ENCODE results near the gene UQCRQ. TPM values are rescaled to one million over a fixed set of nuclear protein-coding genes. Genes with fewer than 3 reads are reported as not detected.
A peak's percentile ranks its signal among the peaks of the same experiment; 100 is the strongest.

UQCRQ gene
- total and polyA plus RNA-seq, 2 of the 13 experiments (the other 11 are each of a cell fraction or from before 2014, with no cell fraction given), result 257 to 575 TPM

DNA sequence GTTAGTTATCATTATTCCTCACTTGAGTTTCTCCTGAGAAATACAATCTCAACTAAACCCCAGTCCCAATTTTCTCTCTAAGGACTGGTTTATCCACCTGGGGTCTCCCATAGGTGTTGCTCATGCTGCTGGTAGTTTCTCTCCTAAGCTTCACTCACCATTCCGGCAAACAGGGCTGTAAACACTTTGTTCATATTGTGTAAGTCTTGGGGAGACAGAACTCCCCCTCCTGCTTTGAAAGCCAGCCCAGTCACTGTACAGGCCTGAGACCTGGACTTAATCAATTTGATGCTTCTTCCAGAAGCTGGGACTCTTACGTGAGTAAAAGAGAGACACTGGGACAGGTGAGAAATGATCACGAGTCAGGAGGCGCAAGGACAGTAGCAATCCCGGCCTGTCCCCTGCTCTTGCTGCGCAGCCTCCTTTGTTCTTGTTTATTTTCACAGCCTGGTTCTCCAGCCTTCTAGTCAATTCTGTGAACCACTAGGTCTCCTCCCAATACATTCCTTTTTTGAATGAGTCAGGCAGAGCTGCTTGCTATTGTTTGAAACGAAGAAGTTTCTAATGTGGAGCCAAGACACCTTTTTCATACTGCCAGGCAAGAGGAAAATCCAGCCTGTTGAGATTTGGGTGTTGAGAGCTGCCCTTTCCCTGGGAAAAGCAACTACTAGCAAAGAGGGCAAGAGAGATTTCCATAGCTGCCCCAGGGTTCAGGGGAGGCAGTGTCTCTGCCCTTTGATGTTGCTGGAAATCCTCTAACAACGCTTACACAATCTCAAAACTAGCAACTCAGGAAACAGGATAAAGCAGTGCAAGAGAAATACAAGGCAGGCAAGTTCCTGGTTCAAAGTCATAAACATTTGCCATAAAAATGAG lies 26.8 kb upstream of the UQCRQ start:
- Histone ChIP-seq H3K36me3 (replicated peaks in 1 of 2; ENCODE audit: control insufficient read depth in 1 of 2, insufficient read depth in 2 of 2, low read length in 2 of 2) (no peaks in the 10 kb centered on the region), H3K4me3 (replicated peaks in 1 of 3; ENCODE audit: insufficient read depth in 1 of 3, low read depth in 2 of 3, low read length in 3 of 3) (peak overlapping the region; percentile 36 to 68 (median 48); a peak in 5 of 6 replicates), H3K4me2 (ENCODE audit: low read depth, low read length) (peak overlapping the region; percentile 92), H3K79me2 (ENCODE audit: insufficient read depth, low read length) (no peaks in the 10 kb centered on the region), H3K4me1 (ENCODE audit: insufficient read depth, low read length) (peaks cover 81% of the 10 kb centered on the region), H4K20me1 (ENCODE audit: insufficient read depth, low read length) (no peaks in the 10 kb centered on the region), H3K9me3 (ENCODE audit: low read length) (no peaks in the 10 kb centered on the region), H3K9ac (ENCODE audit: insufficient read depth, low read depth, low read length) (peak overlapping the region; percentile 88), H2AFZ (ENCODE audit: low read length) (no peak overlapping the region), H3K27me3 (ENCODE audit: control insufficient read depth in 1 of 2, insufficient read depth in 2 of 2, low read length in 2 of 2) (no peaks in the 10 kb centered on the region), H3K27ac (ENCODE audit: extremely low read length, insufficient read depth, low read length) (peak overlapping the region; percentile 98)
- FAIRE-seq, result peak; percentile 68
- WGBS (ENCODE audit: low lambda C conversion rate), result 1% methylated on average over 8 of the region's 8 CpGs
- TSS peak; percentile 93 for BruUV-seq (replicated peaks)
- in situ Hi-C loops (cut with HindIII; ENCODE audit: extremely low pct_ligation_motif_present, low pct_unique_long_range_greater_than_20kb), result no loop called here
- intact Hi-C loops (cut with micrococcal nuclease; ENCODE audit: unreplicated experiment), result no loop called here
- ChIA-PET POLR2A (interaction anchor here (0.9 to 4.8 kb wide), 12 partner anchors 9 to 212 kb away, joined by 3 to 51 read pairs (median 10); partner anchors contain the start of genes GDF9, HSPA4, SHROOM1 and UQCRQ), CTCF (ENCODE audit: low intra/inter-chr PET ratio, low total read pairs) (no interaction called here)
- peak; percentile 89 for DNase-seq (ENCODE audit: low spot score)
- peak; percentile 72 for ATAC-seq
- TF ChIP-seq ZNF777 (CRISPR knock-in tag; IDR thresholded peaks at IDR 0.05) (0 out of 2 replicates have a peak, but pooled peaks have one; percentile 8), ZNF441 (CRISPR knock-in tag; IDR thresholded peaks at IDR 0.05; ENCODE audit: borderline replicate concordance) (peak; percentile 43; the same call in 1 of the 2 replicates), GATA4 (IDR thresholded peaks at IDR 0.05; ENCODE audit: borderline replicate concordance, low read depth) (peak; percentile 57; the same call in 1 of the 2 replicates), ERF (CRISPR knock-in tag; IDR thresholded peaks at IDR 0.05) (peak; percentile 61), TARDBP (CRISPR knock-in tag; IDR thresholded peaks at IDR 0.05) (peak; percentile 85), POLR2A (IDR thresholded peaks at IDR 0.05; ENCODE audit: insufficient read depth in 1 of 2, low read depth in 2 of 2, low read length in 2 of 2) (peak; percentile 55 to 57; a peak in 3 of 4 replicates), MEF2D (CRISPR knock-in tag; IDR thresholded peaks at IDR 0.05) (peak; percentile 56; the same call in 1 of the 2 replicates), EP300 (IDR thresholded peaks at IDR 0.05; ENCODE audit: low read depth in 2 of 2, low read length in 2 of 2) (peak; percentile 43 to 91; a peak in 2 of 4 replicates), EP300 (CRISPR knock-in tag; IDR thresholded peaks at IDR 0.05; ENCODE audit: borderline replicate concordance) (0 out of 2 replicates have a peak, but pooled peaks have one; percentile 35)
- TF ChIP-seq, protein P1, sequence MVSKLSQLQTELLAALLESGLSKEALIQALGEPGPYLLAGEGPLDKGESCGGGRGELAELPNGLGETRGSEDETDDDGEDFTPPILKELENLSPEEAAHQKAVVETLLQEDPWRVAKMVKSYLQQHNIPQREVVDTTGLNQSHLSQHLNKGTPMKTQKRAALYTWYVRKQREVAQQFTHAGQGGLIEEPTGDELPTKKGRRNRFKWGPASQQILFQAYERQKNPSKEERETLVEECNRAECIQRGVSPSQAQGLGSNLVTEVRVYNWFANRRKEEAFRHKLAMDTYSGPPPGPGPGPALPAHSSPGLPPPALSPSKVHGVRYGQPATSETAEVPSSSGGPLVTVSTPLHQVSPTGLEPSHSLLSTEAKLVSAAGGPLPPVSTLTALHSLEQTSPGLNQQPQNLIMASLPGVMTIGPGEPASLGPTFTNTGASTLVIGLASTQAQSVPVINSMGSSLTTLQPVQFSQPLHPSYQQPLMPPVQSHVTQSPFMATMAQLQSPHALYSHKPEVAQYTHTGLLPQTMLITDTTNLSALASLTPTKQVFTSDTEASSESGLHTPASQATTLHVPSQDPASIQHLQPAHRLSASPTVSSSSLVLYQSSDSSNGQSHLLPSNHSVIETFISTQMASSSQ (IDR thresholded peaks at IDR 0.05; ENCODE audit: low read depth), result peak; percentile 56; the same call in 1 of the 2 replicates
- TF ChIP-seq, protein P1 (CRISPR knock-in tag; IDR thresholded peaks at IDR 0.05; ENCODE audit: borderline replicate concordance), result peak; percentile 40; the same call in 1 of the 2 replicates
- TF ChIP-seq, protein P2, sequence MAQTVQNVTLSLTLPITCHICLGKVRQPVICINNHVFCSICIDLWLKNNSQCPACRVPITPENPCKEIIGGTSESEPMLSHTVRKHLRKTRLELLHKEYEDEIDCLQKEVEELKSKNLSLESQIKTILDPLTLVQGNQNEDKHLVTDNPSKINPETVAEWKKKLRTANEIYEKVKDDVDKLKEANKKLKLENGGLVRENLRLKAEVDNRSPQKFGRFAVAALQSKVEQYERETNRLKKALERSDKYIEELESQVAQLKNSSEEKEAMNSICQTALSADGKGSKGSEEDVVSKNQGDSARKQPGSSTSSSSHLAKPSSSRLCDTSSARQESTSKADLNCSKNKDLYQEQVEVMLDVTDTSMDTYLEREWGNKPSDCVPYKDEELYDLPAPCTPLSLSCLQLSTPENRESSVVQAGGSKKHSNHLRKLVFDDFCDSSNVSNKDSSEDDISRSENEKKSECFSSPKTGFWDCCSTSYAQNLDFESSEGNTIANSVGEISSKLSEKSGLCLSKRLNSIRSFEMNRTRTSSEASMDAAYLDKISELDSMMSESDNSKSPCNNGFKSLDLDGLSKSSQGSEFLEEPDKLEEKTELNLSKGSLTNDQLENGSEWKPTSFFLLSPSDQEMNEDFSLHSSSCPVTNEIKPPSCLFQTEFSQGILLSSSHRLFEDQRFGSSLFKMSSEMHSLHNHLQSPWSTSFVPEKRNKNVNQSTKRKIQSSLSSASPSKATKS (CRISPR knock-in tag; IDR thresholded peaks at IDR 0.05), result no peak
- TF ChIP-seq, protein P3, sequence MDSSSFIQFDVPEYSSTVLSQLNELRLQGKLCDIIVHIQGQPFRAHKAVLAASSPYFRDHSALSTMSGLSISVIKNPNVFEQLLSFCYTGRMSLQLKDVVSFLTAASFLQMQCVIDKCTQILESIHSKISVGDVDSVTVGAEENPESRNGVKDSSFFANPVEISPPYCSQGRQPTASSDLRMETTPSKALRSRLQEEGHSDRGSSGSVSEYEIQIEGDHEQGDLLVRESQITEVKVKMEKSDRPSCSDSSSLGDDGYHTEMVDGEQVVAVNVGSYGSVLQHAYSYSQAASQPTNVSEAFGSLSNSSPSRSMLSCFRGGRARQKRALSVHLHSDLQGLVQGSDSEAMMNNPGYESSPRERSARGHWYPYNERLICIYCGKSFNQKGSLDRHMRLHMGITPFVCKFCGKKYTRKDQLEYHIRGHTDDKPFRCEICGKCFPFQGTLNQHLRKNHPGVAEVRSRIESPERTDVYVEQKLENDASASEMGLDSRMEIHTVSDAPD (CRISPR knock-in tag; IDR thresholded peaks at IDR 0.05), result no peak
